Esophagus muscularis mucosa (tissue), 4 donors: Measurements from ENCODE around the gene CPNE5. TPM values are rescaled to one million over a fixed set of nuclear protein-coding genes. Genes with fewer than 3 reads are reported as not detected.
A peak's percentile ranks its signal among the peaks of the same experiment; 100 is the strongest.

ENCODE experiments used
- DNase-seq: peaks from one replicate; pipeline ENCODE4 v3.0.0-alpha.2; 2017; ENCODE audit errors: extremely low spot score
- H3K27ac ChIP-seq, 4 donors: fragments of 200-600 bp; sonication (generic); replicated peaks in 1 of 4; 1 replicate in 3 of 4; 2 replicates in 1 of 4; pipeline ENCODE4 v1.5.1; 2016 to 2019; ENCODE audit warnings: mild to moderate bottlenecking in 1 of 4
- H3K27me3 ChIP-seq, 4 donors: fragments of 200-600 bp; sonication (generic); one replicate each; pipeline versions ENCODE4 v1.5.1 to v1.6.0; 2016 to 2019
- H3K36me3 ChIP-seq, 4 donors: fragments of 200-600 bp; sonication (generic); one replicate each; pipeline ENCODE4 v1.5.1; 2016 to 2019
- H3K4me1 ChIP-seq, 4 donors: fragments of 200-600 bp; sonication (generic); one replicate each; pipeline ENCODE4 v1.5.1; 2016 to 2019
- H3K4me3 ChIP-seq, 4 donors: fragments of 200-600 bp; sonication (generic); 1 replicate in 2 of 4; 2 replicates in 2 of 4; pipeline ENCODE4 v1.5.1; 2016 to 2019; ENCODE audit warnings: mild to moderate bottlenecking in 4 of 4, moderate library complexity in 1 of 4
- H3K9me3 ChIP-seq, 4 donors: fragments of 200-600 bp; sonication (generic); 1 replicate in 3 of 4; 2 replicates in 1 of 4; pipeline ENCODE4 v1.5.1; 2016 to 2019
- CTCF ChIP-seq, 3 experiments: fragments of 200-600 bp in 2 of 3; fragments of 450-650 bp in 1 of 3; sonication (generic) in 2 of 3; IDR thresholded peaks; one replicate each; pipeline ENCODE4 v1.5.1; 2017 to 2019; ENCODE audit warnings: antibody characterized with exemption in 3 of 3, mild to moderate bottlenecking in 2 of 3, moderate library complexity in 1 of 3
- EP300 ChIP-seq: sonication (generic); formaldehyde crosslinking; IDR thresholded peaks from one replicate; pipeline ENCODE4 v1.6.1; 2017; ENCODE audit warnings: antibody characterized with exemption
- POLR2A ChIP-seq: fragments of 450-650 bp; IDR thresholded peaks from one replicate; pipeline ENCODE4 v1.6.1; 2017; ENCODE audit warnings: antibody characterized with exemption, moderate library complexity, mild to moderate bottlenecking, low read depth
- POLR2AphosphoS5 ChIP-seq, 2 donors: sonication (generic); formaldehyde crosslinking; IDR thresholded peaks; one replicate each; pipeline ENCODE4 v1.6.1; 2017; ENCODE audit warnings: antibody characterized with exemption in 2 of 2
- WGBS: methylation state at CpG from one replicate; pipeline ENCODE4 v1.1.5; 2018; 5-methylcytosine and 5-hydroxymethylcytosine counted together
- intact Hi-C: fragments of 100-400 bp; cut with DNase I; formaldehyde crosslinking; loops from one replicate; pipeline ENCODE4 v1.15.1; 2023
- total RNA-seq, 4 donors: library from RNA; depleted of rRNA; stranded (reverse); fragments of >200 nt; gene quantifications; one replicate each; pipeline versions ENCODE4 v1.1.0 to v1.2.1, GENCODE V29; 2016

The CPNE5 gene
- total RNA-seq, 4 donors from 2014 or later: 2.1 to 4.6 (median 2.6) TPM

- H3K4me1 ChIP-seq: peaks cover 12 to 50% (median 31%) of the 10 kb centered on the region in 4 donors
- TF ChIP-seq POLR2AphosphoS5 (IDR thresholded peaks at IDR 0.05): no peak
- TF ChIP-seq CTCF (IDR thresholded peaks at IDR 0.05): no peak
- peaks cover 0 to 3% (median 0%) of the 10 kb centered on the region in 4 donors for H3K36me3 ChIP-seq
- no peaks in the 10 kb centered on the region for H3K9me3 ChIP-seq
- no peak for DNase-seq
- peak overlapping the region; percentile 42 to 59 (median 44) for H3K27ac ChIP-seq
- 78% methylated on average over 12 of the region's 12 CpGs for WGBS
- intact Hi-C loops: no loop called here
- H3K4me3 ChIP-seq: no peak overlapping the region
- no peaks in the 10 kb centered on the region for H3K27me3 ChIP-seq
These were observed 15.7 kb downstream of the CPNE5 start for GRCh38 chr6:36823421-36824096.

GRCh38 chr6:36822506-36823269, 16.6 kb downstream of the CPNE5 start:
- Histone ChIP-seq H3K27me3 (no peaks in the 10 kb centered on the region), H3K4me3 (no peak overlapping the region), H3K36me3 (peaks cover 0 to 3% (median 0%) of the 10 kb centered on the region in 4 donors), H3K4me1 (peaks cover 10 to 47% (median 26%) of the 10 kb centered on the region in 4 donors), H3K27ac (peak overlapping the region; percentile 23 to 59 (median 44)), H3K9me3 (no peaks in the 10 kb centered on the region)
- WGBS: 82% methylated on average over 14 of the region's 19 CpGs
- intact Hi-C loops: no loop called here
- no peak for DNase-seq
- no peak for TF ChIP-seq POLR2A
- peak; percentile 37 to 65 for TF ChIP-seq POLR2AphosphoS5 (IDR thresholded peaks at IDR 0.05)

- Histone ChIP-seq H3K27ac (peak overlapping the region in 3 of 4 donors; percentile 23 to 42 (median 31)), H3K4me3 (no peak overlapping the region), H3K4me1 (peaks cover 3 to 37% (median 17%) of the 10 kb centered on the region in 4 donors), H3K9me3 (no peaks in the 10 kb centered on the region), H3K36me3 (peaks cover 0 to 3% (median 0%) of the 10 kb centered on the region in 4 donors), H3K27me3 (no peaks in the 10 kb centered on the region)
- intact Hi-C loops: no loop called here
- 81% methylated on average over 11 of the region's 14 CpGs for WGBS
- TF ChIP-seq POLR2AphosphoS5 (IDR thresholded peaks at IDR 0.05): no peak
- TF ChIP-seq POLR2A: no peak
- TF ChIP-seq EP300: no peak
- TF ChIP-seq CTCF (IDR thresholded peaks at IDR 0.05): no peak
- DNase-seq: no peak
These were observed 17.5 kb downstream of the CPNE5 start for GRCh38 chr6:36821581-36822335.

GRCh38 chr6:36820700-36821580, 18.3 kb downstream of the CPNE5 start:
- intact Hi-C loops: no loop called here
- peaks cover 0 to 3% (median 0%) of the 10 kb centered on the region in 4 donors for H3K36me3 ChIP-seq
- H3K27ac ChIP-seq: no peak overlapping the region
- no peak overlapping the region for H3K4me3 ChIP-seq
- DNase-seq: no peak
- H3K4me1 ChIP-seq: peaks cover 0 to 34% (median 10%) of the 10 kb centered on the region in 4 donors
- H3K27me3 ChIP-seq: no peaks in the 10 kb centered on the region
- H3K9me3 ChIP-seq: no peaks in the 10 kb centered on the region
- TF ChIP-seq POLR2AphosphoS5 (IDR thresholded peaks at IDR 0.05): no peak
- TF ChIP-seq EP300: no peak
- TF ChIP-seq POLR2A: no peak
- no peak for TF ChIP-seq CTCF (IDR thresholded peaks at IDR 0.05)
- WGBS: 68% methylated on average over 12 of the region's 12 CpGs
